ENCODE measurements around the gene THSD7B.

Gene THSD7B

GRCh38 chr2:137724912-137725311, 959.6 kb downstream of the THSD7B start:
- no peak for DNase-seq

Data from DMS53 (cell line).